SK-N-MC (cell line): ENCODE data around the gene FBXO17.

Source experiments
- FOXP2 ChIP-seq: optimal IDR thresholded peaks from 2 replicates; pipeline ENCODE3; 2011; ENCODE audit warnings: mild to moderate bottlenecking, moderate library complexity; ENCODE audit not compliant: insufficient read depth; ENCODE audit errors: extremely low read length, control extremely low read depth
- POLR2AphosphoS5 ChIP-seq: IDR thresholded peaks from 2 replicates; pipeline ENCODE4 v1.6.1; 2012; ENCODE audit warnings: mild to moderate bottlenecking, low read depth, low read length, borderline replicate concordance

DNA sequence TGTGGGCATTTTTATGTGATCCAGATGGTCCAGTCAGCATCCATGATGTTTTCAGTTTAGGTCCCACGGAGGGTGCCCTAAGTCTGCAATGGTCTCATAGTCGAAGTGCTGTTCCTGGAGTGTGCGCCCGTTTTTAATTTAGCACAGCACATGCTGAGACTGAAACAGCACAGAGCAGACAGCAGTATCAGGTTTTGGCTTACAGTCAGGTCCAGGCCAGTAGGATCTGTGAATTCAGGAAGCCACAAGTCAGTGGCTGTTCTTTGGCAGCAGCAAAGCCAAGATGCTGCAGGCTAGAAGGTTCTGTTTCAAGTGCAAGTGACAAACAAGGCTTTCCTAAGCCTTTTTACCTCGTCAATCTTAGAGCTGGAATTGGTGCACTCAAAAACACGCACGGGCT is 38.5 kb upstream of the FBXO17 start:
- TF ChIP-seq POLR2AphosphoS5 (no peak), FOXP2 (no peak)
